Lower leg skin (tissue), 3 donors: Measurements from ENCODE around the gene MAPK14.

Source experiments
- POLR2A ChIP-seq, 2 donors: fragments of 450-650 bp; IDR thresholded peaks; one replicate each; pipeline ENCODE4 v1.6.1; 2016 to 2017; ENCODE audit warnings: antibody characterized with exemption in 2 of 2, mild to moderate bottlenecking in 1 of 2, moderate library complexity in 1 of 2
- TF ChIP-seq, protein P1 (sequence below), 3 donors: fragments of 450-650 bp; IDR thresholded peaks; one replicate each; pipeline ENCODE4 v1.5.1; 2016; ENCODE audit warnings: antibody characterized with exemption in 3 of 3, mild to moderate bottlenecking in 3 of 3, moderate library complexity in 2 of 3

- no peak for TF ChIP-seq POLR2A (IDR thresholded peaks at IDR 0.05)
- TF ChIP-seq, protein P1, sequence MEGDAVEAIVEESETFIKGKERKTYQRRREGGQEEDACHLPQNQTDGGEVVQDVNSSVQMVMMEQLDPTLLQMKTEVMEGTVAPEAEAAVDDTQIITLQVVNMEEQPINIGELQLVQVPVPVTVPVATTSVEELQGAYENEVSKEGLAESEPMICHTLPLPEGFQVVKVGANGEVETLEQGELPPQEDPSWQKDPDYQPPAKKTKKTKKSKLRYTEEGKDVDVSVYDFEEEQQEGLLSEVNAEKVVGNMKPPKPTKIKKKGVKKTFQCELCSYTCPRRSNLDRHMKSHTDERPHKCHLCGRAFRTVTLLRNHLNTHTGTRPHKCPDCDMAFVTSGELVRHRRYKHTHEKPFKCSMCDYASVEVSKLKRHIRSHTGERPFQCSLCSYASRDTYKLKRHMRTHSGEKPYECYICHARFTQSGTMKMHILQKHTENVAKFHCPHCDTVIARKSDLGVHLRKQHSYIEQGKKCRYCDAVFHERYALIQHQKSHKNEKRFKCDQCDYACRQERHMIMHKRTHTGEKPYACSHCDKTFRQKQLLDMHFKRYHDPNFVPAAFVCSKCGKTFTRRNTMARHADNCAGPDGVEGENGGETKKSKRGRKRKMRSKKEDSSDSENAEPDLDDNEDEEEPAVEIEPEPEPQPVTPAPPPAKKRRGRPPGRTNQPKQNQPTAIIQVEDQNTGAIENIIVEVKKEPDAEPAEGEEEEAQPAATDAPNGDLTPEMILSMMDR (IDR thresholded peaks at IDR 0.05) = no peak
Measured at GRCh38 chr6:36061236-36061635, 33.6 kb downstream of the MAPK14 start.
